ENCODE results near the gene DGKZ.
A peak's percentile ranks its signal among the peaks of the same experiment; 100 is the strongest.
"Not testable (repeated sequence)": the region's sequence is repeated elsewhere in the genome, so short reads cannot be mapped to it uniquely, and the experiment has no call there.

DGKZ gene

DNA sequence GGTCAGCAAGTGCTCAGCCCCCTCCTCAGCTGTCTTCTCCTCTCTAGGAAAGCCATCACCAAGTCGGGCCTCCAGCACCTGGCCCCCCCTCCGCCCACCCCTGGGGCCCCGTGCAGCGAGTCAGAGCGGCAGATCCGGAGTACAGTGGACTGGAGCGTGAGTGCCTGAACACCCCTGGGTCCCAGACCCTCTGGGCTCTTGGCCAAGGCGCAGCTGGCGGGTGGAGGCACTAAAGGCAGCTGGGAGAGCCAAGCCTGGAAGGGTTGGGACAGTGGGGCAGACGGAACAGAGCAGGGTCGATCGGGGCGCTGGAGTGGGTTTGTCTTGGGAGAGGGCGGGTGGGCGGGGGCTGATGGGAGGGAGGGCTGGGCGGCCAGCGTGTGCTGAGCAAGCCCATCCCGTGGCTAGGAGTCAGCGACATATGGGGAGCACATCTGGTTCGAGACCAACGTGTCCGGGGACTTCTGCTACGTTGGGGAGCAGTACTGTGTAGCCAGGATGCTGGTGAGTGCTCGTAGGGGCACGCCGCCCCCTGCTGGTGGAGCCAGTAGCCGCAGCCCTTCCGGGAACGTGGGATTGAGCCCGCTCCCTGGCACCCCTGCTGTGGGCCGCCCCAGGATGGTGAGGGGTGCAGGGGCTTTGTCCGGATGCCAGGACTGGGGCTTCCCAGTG, 20.1 kb downstream of the DGKZ start:
- DNase-seq: peak; percentile 71

DNA sequence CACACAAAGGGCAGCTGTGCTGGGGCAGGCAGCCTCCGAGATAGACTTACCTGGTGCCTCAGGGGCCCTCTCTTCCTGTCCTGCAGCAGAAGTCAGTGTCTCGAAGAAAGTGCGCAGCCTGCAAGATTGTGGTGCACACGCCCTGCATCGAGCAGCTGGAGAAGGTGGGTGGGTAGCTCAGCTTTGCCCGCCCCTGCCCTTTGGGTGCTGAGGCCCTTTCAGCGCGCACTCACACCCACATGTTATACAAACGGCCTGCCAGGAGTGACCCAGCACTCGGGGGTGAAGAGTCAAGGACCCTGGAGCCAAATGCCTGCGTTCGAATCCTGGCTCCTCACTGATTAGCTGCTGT, 20.6 kb downstream of the DGKZ start:
- DNase-seq: no peak

DNA sequence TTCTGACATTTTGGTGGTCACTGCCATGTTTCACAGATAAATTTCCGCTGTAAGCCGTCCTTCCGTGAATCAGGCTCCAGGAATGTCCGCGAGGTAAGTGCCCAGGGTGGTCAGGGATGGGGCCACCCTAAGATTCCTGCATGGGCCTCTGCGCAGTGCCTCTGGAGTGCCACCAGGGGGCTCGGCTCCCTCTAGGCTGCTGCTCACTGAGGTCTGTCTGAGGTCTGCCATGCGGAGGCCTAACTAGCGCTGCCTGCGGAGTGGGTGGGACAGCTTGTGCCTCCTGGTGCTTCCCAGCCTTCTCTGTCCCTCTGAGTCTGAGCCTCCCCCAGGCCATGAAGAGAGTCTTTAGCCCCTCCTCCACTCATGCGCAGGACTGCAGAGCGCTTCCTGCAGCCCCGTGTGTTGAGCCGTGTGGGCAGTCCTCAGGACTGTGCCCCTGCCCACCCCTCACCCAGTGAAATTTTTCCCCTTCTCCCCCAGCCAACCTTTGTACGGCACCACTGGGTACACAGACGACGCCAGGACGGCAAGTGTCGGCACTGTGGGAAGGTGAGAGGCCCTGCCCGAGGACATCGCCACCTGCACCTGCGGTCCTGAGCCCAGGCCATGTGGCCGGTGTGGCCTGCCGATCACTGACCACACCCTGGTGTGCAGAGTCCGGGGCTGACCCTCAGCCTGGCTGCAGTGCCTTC, 22.3 kb downstream of the DGKZ start:
- DNase-seq: peak; percentile 40

DNA sequence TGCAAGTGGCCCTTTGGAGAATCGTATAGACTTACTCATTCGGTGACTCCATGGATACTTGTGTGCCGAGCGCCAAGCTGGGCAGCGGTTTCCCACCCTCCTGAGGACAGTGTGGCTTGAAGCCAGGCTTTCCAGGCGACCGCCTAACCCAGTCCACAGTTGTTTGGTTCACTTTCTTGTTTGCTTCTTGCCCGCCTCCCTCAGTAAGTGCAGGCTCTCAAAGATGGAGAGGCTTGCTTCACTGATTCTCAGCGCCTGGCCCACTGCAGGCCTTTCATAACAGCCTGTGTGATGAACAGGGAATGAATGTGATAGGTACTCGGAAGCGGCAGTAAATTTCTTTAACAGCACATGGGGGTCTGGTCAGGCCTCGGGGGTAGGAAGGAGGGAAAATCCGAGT, 23.0 kb downstream of the DGKZ start:
- DNase-seq: no peak

DNA sequence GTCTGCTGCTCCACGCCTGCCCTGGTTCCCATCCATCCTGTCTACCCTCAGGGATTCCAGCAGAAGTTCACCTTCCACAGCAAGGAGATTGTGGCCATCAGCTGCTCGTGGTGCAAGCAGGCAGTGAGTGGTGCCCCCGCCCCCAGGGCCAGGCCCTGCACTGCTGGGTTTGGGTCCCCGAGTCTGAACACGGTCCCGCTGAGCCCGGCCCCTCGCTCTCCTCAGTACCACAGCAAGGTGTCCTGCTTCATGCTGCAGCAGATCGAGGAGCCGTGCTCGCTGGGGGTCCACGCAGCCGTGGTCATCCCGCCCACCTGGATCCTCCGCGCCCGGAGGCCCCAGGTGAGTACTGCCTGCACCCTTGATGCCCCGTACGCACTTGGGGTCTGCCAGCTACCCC, 24.0 kb downstream of the DGKZ start:
- DNase-seq: not testable (repeated sequence)

DNA sequence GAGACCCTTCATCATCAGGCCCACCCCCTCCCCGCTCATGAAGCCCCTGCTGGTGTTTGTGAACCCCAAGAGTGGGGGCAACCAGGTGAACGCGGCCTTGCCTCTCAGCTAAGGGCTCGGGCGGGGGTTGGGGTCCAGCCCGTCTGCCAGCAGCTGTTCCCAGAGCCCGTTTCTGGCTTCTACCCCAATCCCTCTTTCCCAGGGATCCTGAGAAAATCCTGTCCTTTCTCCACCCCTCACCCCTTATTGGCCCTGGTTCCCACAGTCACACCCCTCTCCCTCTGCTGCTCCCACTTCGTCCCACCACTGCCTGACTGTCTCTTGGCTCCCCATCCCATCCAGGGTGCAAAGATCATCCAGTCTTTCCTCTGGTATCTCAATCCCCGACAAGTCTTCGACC, 24.8 kb downstream of the DGKZ start:
- no peak for DNase-seq

DNA sequence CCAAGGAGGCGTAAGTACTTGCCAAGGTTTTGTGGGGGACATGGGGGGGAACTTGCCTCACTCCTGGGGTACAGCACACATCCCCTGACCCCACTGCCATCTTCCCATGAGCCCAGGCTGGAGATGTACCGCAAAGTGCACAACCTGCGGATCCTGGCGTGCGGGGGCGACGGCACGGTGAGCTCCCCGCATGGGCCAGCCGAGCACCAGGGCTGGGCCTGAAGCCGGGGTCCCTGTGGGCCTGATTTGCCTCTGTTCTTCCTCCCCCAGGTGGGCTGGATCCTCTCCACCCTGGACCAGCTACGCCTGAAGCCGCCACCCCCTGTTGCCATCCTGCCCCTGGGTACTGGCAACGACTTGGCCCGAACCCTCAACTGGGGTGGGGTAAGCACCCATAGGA, 25.2 kb downstream of the DGKZ start:
- DNase-seq: not testable (repeated sequence)

DNA sequence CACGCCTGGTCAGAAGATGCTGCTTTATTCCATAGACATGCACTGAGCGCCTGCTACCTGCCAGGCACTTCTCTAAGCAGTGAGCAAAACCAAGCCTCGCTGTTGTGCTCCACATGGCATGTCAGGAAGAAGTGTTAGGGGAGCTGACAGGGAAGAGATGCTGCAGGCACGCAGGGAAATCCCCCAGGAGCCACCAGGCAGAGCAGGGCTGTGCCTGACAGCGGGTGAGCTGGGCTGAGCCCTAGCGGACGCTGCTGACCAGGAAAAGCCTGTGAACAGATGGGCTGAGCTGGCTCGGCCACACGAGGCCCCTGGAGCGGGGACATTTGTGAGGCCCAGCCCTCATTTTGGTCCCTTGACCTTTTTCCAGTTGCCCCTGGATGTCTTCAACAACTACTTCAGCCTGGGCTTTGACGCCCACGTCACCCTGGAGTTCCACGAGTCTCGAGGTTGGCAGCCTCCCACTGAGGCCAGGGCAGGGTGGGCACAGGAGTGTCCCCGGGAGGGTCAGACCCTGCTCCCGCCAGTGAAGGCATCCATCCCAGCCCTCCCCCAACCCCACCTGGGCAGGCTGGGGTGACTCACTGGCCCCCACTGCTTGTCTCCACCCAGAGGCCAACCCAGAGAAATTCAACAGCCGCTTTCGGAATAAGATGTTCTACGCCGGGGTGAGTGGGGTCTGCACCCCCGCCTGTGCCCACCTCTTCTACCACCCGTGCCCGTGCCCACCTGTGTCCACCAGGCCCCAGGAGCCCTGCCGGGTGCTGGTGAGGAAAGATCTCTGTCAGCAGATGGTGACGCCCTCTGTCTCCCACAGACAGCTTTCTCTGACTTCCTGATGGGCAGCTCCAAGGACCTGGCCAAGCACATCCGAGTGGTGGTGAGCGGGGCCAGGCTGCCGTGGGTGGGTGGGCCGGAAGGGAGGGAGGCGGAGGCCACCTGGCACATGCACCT, 26.8 kb downstream of the DGKZ start:
- DNase-seq: no peak

DNA sequence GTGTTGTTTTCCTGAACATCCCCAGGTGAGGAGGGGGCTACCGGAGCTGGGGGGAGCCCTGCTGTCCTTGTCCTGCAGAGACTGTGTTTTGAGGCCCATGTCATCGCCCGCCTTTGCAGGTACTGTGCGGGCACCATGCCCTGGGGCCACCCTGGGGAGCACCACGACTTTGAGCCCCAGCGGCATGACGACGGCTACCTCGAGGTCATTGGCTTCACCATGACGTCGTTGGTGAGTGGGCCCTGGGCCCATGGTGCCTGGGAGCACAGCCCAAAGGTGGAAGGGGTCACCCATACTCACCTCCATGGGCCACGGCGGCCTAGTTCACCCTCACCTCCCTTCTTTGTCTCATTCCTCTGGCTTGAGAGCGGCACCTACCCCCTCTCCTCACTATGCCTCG, 27.6 kb downstream of the DGKZ start:
- no peak for DNase-seq

DNA sequence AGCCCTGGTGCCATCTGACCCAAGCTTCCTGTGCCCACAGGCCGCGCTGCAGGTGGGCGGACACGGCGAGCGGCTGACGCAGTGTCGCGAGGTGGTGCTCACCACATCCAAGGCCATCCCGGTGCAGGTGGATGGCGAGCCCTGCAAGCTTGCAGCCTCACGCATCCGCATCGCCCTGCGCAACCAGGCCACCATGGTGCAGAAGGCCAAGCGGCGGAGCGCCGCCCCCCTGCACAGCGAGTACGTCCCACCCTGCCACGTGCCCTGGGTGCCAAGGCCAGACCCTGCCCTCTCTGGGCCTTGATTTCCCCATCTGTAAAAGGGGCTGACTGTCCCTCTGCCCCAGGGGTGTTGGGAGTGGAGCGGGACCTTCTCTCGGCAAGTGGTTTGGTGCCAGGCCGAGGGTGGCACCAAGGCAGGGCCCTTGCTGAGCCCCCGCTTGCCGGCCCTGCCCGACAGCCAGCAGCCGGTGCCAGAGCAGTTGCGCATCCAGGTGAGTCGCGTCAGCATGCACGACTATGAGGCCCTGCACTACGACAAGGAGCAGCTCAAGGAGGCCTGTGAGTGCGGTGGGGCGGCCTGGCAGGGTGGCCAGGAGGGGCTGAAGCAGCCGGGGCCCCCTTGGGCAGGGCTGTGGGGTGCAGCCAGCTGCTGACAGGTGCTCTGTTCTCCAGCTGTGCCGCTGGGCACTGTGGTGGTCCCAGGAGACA, 28.3 kb downstream of the DGKZ start:
- no peak for DNase-seq

DNA sequence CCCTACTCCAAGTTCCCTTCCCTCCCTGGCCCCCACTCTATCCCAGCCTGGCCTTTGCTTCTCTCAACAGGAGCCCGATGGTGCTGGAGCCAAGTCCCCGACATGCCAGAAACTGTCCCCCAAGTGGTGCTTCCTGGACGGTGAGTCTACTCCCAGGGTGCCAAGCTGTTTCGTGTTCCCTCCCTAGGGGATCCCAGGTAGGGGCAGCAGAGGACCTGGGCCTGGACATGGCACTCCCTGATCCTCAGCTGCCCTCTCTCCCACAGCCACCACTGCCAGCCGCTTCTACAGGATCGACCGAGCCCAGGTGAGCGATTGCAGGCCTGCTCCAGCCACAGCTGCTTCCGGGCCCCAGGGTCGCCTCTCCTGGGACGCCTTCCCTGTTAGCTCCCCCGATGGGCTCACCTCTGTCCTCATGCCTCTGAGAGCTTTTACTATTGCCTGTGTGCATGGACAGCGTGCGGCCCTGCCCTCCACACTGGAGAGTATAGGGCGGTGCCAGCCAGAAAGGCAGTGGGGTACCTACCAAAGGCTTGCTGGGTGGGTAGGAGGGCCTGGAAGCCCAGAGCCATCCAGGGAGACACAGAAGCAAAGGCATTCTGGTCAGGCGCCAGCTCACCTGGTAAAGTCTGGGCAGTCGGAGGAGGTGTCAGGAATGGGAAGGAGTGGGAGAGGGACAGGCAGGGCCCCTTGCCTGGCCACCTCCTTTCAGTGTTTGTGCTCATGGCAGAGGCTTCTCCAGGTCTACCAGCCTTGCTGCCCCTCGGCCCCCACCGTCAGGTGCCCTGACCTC, 29.2 kb downstream of the DGKZ start:
- no peak for DNase-seq

DNA sequence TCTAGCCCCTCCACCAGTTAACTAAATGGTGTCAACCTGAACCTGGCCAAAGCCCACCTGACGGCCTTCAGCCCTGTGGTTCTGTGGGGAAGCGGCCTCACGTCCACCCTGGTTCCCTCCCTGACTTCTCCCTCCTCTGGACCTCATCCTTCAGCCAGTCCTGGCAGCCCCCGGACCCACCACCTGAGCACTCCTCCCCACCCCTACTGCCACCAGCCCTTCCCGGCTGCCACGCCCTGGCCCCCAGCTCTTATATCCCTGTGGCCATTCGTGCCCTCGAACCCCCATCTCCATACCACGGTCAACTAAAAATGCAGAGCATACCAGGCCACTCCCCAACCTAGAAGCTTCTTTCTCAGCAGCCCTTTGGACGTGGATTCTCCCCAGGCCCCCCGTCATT, 30.0 kb downstream of the DGKZ start:
- DNase-seq: no peak

DNA sequence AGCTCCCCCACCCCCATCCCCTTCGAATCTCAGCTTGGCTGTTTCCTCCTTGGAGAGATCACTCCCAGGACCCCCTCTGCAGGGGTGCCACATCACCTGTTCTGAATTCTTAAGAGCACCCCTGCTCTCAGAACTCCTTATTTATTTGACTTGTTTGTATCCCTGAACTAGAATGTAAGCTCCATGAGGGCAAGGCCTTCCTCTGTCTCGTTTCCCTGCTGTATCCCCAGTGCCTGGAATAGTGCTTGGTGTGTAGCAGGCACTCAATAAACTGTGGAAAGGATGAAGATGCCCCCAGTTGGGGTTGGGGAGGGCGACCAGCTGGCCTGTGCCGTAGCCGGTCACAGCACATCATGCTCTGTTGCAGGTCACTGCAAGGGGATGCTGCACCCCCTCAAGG, 30.6 kb downstream of the DGKZ start:
- DNase-seq: no peak

DNA sequence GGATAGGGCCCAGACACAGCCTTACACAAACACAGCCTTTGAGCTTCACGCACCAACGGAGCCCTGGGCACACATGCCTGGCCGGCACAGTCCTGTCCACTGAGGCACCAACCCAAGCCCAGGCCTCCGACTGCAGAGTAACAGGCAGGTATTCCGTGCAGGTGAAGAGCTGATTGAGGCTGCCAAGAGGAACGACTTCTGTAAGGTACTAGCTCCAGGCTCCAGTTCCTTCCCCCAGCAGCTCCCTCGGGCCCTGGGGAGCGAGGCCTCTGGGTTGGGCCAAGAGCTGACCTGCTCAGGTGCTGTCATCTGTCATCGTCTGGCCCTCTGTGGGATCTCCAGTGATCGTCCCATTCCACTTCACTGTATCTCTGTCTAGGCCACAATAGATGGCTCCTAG, 31.0 kb downstream of the DGKZ start:
- DNase-seq: no peak

DNA sequence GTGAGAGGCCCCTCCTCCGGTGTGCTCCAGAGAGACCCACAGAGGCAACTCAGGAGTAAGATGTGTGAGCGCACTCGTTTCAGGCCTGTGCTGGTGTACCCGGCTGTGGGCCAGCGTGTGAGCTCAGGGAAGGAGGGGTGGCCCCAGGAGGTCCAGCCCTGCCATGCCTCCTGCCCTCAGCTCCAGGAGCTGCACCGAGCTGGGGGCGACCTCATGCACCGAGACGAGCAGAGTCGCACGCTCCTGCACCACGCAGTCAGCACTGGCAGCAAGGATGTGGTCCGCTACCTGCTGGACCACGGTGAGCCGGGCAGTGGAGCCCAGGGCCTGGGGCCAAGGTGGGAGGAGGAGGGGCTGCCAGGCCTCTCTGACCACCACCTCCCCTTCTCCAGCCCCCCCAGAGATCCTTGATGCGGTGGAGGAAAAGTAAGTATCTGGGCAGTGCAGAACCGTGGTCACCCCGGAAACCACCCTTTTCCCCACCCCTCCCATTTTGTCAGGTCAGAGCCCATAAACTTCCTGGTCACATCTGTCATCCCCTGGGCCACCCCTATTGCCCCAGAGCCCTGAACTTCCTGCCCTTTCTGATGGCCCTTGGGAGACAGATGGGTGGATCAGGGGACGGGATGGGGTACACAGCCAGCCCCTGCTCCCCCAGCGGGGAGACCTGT, 31.7 kb downstream of the DGKZ start:
- DNase-seq: no peak

DNA sequence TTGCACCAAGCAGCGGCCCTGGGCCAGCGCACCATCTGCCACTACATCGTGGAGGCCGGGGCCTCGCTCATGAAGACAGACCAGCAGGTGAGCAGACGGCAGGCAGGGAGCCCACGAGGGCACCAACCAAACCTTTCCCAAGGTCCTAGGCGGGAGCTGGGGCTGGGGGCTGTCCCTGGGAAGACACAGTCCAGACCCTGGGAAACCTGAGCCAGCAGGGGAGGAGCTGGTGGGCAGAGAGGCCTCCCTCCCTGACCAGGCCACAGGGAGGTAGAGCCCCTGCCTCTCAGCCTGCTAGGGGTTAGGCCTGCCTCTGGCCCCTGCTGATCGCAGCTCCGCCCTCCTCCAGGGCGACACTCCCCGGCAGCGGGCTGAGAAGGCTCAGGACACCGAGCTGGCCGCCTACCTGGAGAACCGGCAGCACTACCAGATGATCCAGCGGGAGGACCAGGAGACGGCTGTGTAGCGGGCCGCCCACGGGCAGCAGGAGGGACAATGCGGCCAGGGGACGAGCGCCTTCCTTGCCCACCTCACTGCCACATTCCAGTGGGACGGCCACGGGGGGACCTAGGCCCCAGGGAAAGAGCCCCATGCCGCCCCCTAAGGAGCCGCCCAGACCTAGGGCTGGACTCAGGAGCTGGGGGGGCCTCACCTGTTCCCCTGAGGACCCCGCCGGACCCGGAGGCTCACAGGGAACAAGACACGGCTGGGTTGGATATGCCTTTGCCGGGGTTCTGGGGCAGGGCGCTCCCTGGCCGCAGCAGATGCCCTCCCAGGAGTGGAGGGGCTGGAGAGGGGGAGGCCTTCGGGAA, 32.4 kb downstream of the DGKZ start:
- not testable (repeated sequence) for DNase-seq

DNA sequence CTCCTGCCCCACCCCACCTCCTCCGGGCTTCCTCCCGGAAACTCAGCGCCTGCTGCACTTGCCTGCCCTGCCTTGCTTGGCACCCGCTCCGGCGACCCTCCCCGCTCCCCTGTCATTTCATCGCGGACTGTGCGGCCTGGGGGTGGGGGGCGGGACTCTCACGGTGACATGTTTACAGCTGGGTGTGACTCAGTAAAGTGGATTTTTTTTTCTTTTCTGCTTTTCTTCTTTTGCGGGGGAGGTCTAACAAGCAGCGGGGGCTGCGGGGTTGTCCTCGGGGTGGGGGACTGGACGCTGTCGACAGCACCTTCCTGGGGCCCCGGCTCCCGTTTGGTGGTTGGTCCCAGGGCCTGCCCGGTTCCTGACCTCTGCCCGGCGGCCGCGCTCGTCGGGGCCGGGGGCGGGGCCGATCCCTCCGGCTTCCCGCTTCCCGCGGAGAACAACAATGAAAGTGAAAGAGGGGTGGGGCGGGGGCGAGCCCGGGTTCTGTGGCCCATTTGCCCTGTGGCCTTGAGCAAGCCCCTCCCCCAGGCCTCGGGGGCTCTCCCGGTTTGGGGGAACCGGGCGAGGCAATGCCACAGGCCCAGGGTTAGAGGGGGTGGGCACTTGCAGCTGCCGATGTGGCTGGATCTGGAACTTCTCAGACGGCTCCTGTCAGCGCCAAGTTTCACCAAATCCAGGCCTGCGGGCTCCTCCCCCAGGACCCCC, 33.2 kb downstream of the DGKZ start:
- DNase-seq: peak; percentile 41

DNA sequence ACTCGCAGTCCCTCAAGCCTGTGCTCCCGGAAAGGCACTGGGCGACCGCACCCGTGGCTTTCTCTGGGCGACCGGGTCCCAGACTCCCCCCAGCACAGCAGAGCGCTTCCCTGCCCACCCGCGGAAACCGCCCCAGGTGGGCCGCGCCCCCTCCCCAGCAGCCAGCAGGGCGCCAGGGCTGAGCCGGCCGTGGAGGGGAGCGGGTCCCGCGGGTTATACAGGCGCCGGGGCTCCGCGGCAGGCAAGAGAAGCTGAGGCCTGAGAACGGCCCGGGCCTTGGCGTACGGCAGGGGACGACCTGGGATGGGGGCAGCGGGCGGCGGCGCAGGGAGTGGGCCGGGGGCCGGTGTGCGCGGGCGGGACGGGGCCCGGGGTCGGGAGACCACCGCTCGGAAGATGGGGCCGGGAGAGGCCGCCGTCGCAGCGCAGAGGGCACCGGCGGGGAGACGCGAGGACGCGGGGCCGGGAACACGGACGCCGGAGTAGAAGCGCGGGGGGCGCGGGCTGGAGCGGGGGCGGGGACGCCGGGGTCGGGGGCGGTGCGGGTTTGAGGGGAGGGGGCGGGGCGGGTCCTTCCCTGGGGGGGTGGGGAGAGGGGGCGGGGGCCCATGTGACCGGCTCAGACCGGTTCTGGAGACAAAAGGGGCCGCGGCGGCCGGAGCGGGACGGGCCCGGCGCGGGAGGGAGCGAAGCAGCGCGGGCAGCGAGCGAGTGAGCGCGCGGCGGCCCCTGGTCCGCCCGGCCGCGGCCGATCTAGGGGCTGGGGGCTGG, 34.0 kb downstream of the DGKZ start, which contains the start of gene MDK:
Gene MDK (plus strand): TSS at position 622 of the 771 bp plus-strand sequence. CDS start 389 bp downstream, outside the sequence.
- no peak for DNase-seq
